ENCODE data around the gene NARS2.
"Not testable (repeated sequence)": the region's sequence is repeated elsewhere in the genome, so short reads cannot be mapped to it uniquely, and the experiment has no call there.

Gene NARS2, protein sequence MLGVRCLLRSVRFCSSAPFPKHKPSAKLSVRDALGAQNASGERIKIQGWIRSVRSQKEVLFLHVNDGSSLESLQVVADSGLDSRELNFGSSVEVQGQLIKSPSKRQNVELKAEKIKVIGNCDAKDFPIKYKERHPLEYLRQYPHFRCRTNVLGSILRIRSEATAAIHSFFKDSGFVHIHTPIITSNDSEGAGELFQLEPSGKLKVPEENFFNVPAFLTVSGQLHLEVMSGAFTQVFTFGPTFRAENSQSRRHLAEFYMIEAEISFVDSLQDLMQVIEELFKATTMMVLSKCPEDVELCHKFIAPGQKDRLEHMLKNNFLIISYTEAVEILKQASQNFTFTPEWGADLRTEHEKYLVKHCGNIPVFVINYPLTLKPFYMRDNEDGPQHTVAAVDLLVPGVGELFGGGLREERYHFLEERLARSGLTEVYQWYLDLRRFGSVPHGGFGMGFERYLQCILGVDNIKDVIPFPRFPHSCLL

DNA sequence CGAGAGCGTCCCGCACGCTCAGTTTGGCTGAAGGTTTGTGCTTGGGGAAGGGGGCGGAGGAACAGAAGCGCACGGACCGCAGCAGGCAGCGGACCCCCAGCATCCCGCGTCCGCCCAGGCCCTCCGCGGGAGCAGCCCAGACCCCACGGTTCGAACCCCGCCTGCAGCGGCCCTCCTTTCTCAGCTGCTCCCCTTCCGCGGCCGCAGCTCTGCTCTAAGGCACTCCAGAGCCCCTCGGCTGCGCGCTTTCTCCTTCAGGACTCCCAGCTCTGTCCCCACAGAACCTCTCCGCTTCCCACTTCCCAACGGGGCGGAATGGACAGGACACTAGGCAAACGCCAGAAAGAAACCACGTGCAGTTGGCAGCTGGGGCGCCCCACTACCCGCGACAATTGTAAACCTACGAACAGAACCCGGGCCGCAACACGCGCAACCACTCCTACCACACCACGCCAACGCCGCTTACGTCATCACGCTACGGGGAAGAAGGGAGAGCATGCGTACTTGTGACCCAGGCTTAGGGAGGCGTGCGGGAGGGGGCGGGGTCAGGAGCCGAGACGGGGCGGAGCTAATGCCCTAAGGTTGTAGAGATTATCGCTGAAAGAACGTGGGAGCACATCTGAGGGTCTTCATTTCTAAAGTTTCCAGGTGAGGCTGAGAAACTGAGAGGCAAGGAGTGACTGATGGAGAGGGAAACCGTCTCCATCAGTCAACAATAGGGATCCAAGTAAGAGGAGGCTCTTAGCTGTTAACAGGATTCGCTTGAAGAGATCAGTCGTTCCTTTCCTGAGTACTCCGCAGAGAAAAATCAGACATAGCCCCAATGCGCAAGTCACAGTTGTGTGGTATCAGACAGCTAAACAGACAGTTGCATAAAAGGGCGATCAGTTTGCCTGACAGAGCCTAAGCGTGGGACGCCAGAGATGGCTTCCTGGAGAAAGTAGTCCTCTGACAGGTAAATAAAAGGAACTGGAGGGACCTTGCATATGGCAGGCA, at the start of gene NARS2:
NARS2 (minus strand) TSS at position 479 of the 996 bp plus-strand sequence; CDS start at position 103, 376 bp downstream.
- peak; percentile 98 for DNase-seq (ENCODE audit: low spot score)

DNA sequence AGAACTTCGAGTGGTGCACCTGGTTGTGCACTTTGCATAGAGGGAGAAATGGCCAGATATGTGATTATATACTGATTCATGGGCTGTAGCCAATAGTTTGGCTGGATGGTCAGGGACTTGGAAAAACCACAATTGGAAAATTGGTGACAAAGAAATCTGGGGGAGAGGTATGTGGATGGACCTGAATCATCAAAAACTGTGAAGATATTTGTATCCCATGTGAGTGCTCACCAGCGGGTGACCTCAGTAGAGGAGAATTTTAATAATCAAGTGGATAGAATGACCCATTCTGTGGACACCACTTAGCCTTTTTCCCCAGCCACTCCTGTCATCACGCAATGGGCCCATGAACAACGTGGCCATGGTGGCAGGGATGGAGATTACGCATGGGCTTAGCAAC, 48.0 kb upstream of the NARS2 start:
- no peak for DNase-seq (ENCODE audit: low spot score)

GRCh38 chr11:78620159-78620558, 45.5 kb upstream of the NARS2 start:
- DNase-seq (ENCODE audit: low spot score): no peak

DNA sequence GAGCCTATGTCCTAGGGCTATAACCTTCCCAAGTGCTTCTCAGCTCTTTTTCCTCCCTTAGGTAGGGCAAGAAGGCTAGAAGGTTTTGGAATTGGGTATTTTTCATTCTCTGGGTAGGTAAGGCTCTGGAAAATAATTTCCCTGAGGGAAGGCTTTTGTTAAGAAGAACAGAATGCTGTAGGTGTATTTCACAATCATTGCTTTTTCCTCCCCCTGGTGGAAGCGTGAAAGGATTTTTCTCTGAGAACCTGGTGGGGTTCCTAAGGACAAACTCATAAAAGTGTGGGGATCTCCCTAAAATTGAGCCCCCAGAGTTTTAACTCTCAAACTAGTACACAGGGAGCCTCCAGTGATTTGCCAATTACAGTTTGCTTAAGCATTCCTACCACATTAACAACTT, 41.1 kb upstream of the NARS2 start:
- no peak for DNase-seq (ENCODE audit: low spot score)

- no peak for DNase-seq (ENCODE audit: low spot score)
These were observed 38.7 kb upstream of the NARS2 start for GRCh38 chr11:78613378-78613813.

- no peak for DNase-seq (ENCODE audit: low spot score)
These were observed 38.2 kb upstream of the NARS2 start for GRCh38 chr11:78612721-78613377.

GRCh38 chr11:78609321-78609720, 34.7 kb upstream of the NARS2 start:
- DNase-seq (ENCODE audit: low spot score): not testable (repeated sequence)

DNA sequence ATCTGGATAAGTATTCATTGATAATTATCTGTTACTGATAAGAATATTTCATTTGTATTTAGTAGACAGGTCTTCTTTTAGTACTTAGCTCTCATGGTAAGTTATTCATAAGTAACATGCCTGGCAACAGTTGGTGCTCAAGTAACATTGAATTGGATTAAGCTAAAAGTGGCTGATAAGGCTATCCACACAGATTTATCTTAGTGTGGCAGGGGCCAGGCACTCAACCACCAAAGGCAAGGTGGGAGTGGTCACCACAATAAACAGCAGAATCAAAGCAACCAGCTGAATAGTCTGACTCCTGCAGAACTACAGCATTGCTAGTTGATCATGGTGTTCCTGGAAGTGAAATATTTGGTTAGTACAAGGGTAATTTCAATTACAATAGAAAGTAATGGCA, 33.0 kb upstream of the NARS2 start:
- no peak for DNase-seq (ENCODE audit: low spot score)

DNA sequence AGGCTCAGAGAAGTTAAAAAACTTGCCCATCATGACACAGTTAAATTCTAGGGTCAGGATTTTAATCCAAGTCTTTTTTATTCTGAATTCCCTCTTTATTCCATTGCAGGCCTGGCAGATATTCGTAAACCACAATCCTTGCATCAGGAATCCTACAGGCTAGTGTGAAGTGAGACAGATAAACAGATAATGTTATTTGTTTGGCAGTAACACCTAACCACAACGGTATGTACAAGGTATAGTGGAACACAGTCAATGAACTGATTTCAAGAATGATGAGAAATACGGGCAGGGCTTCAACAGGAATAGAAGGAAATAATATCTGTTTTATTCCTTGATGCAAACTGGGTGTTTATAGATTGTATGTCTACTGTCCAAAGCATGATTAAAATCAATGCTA, 32.0 kb upstream of the NARS2 start:
- no peak for DNase-seq (ENCODE audit: low spot score)

DNA sequence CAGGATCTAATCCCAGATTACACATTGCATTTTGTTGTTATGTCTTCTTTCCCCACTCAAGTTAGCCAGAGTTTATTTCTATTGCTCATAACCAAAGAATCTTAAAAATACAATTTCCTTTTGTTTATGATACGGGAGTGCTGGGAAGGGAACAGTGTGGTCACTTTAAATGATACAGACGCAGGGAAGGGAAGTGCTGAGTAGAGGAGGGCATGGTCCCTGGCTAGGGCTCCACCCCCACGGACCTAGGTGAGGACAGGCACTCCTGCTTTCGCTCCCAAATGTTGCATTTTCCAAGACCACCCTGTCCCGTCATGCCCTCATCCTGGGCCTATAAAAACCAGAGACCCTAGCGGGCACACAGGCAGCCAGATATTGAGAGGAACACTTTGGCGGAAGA, 30.6 kb upstream of the NARS2 start:
- DNase-seq (ENCODE audit: low spot score): no peak

DNA sequence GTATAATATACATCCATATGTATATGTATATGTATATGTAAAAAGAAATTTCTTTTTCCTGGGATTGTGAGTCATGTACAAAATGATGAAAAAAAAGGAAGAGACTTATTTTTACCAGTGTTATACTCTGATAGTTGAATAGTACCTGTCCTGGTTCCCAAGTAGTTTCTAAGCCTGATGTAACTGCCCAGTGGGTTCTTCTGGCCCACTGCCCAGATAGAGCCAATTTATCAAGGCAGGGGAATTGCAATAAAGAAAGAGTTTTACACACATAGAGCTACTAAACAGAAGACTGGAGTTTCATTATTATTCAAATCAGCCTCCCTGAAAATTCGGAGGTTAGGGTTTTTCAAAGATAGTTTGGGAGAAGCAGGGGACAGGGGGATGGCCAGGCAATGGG, 29.1 kb upstream of the NARS2 start:
- DNase-seq (ENCODE audit: low spot score): no peak

DNA sequence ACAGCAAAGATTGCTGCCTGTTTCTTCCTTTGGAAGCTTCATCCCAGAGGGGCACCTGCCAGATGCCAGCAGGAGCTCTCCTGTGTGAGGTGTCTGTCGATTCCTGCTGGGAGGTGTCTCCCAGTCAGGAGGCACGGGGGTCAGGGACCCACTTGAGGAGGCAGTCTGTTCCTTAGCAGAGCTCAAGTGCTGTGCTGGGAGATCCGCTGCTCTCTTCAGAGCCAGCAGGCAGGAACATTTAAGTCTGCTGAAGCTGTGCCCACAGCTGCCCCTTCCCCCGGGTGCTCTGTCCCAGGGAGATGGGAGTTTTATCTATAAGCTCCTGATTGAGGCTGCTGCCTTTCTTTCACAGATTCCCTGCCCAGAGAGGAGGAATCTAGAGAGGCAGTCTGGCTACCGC, 28.1 kb upstream of the NARS2 start:
- DNase-seq (ENCODE audit: low spot score): not testable (repeated sequence)

- not testable (repeated sequence) for DNase-seq (ENCODE audit: low spot score)
These were observed 26.4 kb upstream of the NARS2 start for GRCh38 chr11:78601066-78601465.

DNA sequence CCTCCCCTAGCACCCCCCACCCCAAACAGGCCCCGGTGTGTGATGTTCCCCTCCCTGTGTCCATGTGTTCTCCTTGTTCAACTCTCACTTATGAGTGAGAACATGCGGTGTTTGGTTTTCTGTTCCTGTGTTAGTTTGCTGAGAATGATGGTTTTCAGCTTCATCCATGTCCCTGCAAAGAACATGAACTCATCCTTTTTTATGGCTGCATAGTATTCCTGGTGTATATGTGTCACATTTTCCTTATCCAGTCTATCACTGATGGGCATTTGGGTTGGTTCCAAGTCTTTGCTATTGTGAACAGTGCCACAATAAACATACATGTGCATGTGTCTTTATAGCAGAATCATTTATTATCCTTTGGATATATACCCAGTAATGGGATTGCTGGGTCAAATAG, 22.9 kb upstream of the NARS2 start:
- not testable (repeated sequence) for DNase-seq (ENCODE audit: low spot score)

GRCh38 chr11:78595436-78596130, 20.9 kb upstream of the NARS2 start:
- DNase-seq (ENCODE audit: low spot score): no peak

- no peak for DNase-seq (ENCODE audit: low spot score)
These were observed 20.1 kb upstream of the NARS2 start for GRCh38 chr11:78594814-78595213.

- no peak for DNase-seq (ENCODE audit: low spot score)
These were observed 13.9 kb upstream of the NARS2 start for GRCh38 chr11:78588517-78588916.

GRCh38 chr11:78587446-78587845, 12.8 kb upstream of the NARS2 start:
- DNase-seq (ENCODE audit: low spot score): no peak

GRCh38 chr11:78586452-78587046, 11.9 kb upstream of the NARS2 start:
- peak; percentile 22 for DNase-seq (ENCODE audit: low spot score)

- DNase-seq (ENCODE audit: low spot score): no peak
These were observed 9.2 kb upstream of the NARS2 start for GRCh38 chr11:78583889-78584288.

GRCh38 chr11:78577495-78577894, 2.8 kb upstream of the NARS2 start:
- DNase-seq (ENCODE audit: low spot score): no peak

Data from LoVo (cell line).